HS-5 (cell line): ENCODE measurements around the gene GSTM2.
"Not testable (repeated sequence)": the region's sequence is repeated elsewhere in the genome, so short reads cannot be mapped to it uniquely, and the experiment has no call there.

ENCODE experiments used
- DNase-seq: peaks from one replicate; pipeline ENCODE4 v3.0.0-alpha.2; 2012; ENCODE audit warnings: low read depth

Gene GSTM2

GRCh38 chr1:109644670-109645069 lies 23.2 kb upstream of the GSTM2 start:
- DNase-seq, result no peak

DNA sequence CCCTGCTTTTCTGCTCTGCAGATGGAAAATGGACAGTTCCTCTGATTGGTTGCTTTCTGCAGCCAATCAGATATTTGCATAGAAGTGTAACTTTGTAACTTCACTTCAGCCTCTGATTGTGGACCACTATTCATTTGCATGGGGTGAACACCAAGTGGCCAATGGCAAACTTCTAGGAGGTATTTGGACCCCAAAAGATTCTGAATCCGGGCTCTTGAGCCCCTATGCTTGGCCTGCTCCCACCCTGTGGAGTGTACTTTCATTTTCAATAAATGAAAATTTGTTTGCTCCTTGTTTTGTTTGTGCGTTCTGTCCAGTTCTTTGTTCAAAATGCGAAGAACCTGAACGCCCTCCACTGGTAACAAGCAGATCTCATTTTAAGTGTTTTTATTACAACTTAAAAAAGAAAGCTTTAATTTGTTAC lies 18.4 kb upstream of the GSTM2 start:
- no peak for DNase-seq

DNA sequence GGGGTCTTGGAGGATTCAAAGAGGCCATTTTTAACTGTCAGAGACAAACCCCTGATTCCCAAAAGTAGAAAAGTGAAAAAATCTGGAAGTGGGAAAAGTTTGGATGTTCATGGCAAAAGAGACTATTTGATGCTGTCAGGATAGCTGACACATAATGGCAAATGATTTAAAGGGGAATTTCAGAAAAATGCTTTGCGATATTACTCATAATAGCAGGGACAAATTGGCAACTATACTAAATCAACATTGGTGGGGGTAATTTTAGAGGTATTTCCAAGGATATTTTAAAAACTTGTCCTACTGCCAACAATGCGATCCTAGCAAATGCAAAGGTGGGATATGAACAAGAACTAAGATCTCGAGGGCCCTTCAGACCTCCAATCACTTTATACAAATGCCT lies 17.2 kb upstream of the GSTM2 start:
- no peak for DNase-seq

DNA sequence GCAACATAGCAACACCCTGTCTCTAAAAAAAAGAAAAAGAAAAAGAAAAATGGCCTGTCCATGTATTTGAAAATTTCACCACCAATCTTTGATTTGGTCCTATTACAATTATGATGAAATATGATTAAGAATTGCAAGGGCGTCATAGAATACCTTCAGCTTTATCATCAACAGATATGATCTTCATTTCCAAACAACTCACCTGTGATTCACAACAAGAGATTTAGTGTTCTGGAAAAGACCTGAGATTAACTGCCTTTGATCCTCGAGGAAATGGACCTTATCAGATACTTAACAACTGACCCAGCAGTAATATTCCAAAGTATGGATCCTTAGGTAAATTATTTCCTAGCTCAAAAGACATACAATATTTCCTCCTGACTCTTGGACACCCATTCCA lies 15.5 kb upstream of the GSTM2 start:
- no peak for DNase-seq

GRCh38 chr1:109653306-109653705 lies 14.6 kb upstream of the GSTM2 start:
- DNase-seq, result no peak

- no peak for DNase-seq
These were observed 13.3 kb upstream of the GSTM2 start for GRCh38 chr1:109654519-109654918.

- no peak for DNase-seq
These were observed 12.0 kb upstream of the GSTM2 start, which contains the start of gene GSTM4 for GRCh38 chr1:109655615-109656519. Gene GSTM4, plus strand, starts transcription at chr1:109656099. Its CDS starts 291 bp downstream, at chr1:109656390.

DNA sequence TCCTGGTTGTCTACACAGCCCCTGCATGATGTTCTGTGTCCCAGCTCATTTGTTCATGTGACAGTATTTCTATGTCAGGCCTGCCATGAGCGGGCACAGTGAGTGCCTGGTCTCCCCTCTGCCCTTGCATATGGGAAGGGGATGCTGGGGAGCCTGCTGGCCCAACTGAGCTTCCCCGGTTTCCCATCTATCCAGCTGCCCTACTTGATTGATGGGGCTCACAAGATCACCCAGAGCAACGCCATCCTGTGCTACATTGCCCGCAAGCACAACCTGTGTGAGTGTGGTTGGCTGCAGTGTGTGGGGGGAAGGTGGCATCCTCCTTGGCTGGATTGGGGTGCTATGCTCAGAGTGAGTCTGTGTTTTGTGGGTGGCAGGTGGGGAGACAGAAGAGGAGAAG lies 10.5 kb upstream of the GSTM2 start:
- DNase-seq, result no peak

DNA sequence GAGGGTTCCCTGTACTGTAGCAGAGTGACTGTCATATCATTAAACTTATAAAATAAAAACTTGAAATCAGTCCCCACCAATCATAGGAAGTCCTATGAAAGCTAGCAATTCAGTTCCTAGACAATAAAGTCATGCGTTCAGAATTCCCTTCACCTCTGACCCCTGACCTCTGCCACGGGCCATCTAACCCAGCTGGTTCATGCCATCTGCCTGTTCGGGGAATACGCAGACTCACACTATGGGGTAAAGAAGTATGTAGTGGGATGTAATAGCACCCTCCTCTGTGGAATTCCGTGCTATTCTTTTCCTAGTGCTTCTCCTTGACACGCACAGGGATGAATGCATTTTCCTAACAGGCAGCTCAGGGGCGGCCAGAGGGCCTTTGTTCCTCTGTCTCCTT lies 9.9 kb upstream of the GSTM2 start:
- no peak for DNase-seq

GRCh38 chr1:109658533-109659042 lies 9.3 kb upstream of the GSTM2 start:
- no peak for DNase-seq

GRCh38 chr1:109659145-109659544 lies 8.7 kb upstream of the GSTM2 start:
- no peak for DNase-seq

DNA sequence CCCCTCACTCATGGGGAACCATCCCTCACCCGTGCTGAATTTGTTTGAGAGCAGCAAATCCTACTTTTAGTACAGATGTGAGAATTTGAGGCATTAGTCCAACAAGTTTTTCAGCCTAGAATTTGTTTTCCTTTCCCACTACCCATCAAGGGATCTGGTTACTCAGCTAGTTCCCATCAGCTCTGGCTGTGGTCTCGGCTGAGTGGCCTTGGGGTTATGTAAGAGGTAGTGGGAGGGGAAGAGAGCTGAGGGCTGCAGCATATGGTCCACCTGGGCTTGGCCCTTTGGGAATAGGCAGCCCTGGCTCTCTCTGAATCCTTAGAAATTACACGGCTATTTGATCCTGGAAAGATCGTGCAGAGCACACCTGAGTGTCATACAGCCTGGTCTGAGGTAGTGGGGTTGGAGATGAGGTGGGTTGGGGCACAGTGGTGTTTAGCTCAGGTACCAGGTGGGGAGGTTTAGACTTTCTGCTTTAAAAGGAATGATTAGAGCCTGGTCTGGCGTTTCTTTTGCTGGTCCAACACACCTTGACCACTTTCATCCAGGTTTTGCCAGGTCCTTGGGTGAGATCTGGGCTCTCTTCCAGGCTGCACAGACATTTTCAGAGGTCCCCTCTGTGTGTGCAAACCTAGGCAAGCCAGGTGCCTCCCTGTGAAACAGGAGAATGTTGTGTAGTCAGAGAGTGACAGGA lies 7.7 kb upstream of the GSTM2 start:
- no peak for DNase-seq

GRCh38 chr1:109660691-109661026 lies 7.2 kb upstream of the GSTM2 start:
- DNase-seq, result not testable (repeated sequence)

DNA sequence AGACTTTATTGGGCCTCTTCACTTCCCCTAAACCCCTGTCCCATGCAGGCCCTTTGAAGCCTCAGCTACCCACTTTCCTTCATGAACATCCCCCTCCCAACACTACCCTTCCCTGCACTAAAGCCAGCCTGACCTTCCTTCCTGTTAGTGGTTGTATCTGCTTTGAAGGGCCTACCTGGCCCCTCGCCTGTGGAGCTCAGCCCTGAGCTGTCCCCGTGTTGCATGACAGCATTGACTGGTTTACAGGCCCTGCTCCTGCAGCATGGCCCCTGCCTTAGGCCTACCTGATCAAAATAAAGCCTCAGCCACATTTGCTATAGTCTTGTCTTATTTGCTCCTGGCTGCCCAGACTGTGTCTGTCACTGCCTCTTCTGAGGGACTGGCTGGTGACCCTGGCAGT lies 6.5 kb upstream of the GSTM2 start:
- no peak for DNase-seq

DNA sequence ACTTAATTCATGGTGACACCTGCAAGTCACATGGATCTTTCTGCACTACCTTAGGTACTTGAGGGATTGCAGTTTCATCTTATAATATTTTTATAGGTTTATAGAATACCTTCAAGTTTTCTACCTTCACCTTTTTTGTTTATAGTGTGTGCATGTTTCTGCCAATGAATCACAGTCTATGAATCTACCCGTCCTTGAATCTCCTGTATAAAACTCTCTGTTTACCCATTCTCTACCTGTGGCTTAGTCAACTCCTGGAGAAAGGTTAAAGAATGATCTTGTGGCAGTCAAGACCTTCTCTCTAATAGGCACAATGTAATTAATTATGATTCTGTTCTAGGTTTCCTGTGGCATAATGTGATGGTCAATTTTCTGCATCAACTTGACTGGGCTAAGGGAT lies 3.2 kb upstream of the GSTM2 start:
- DNase-seq, result no peak

DNA sequence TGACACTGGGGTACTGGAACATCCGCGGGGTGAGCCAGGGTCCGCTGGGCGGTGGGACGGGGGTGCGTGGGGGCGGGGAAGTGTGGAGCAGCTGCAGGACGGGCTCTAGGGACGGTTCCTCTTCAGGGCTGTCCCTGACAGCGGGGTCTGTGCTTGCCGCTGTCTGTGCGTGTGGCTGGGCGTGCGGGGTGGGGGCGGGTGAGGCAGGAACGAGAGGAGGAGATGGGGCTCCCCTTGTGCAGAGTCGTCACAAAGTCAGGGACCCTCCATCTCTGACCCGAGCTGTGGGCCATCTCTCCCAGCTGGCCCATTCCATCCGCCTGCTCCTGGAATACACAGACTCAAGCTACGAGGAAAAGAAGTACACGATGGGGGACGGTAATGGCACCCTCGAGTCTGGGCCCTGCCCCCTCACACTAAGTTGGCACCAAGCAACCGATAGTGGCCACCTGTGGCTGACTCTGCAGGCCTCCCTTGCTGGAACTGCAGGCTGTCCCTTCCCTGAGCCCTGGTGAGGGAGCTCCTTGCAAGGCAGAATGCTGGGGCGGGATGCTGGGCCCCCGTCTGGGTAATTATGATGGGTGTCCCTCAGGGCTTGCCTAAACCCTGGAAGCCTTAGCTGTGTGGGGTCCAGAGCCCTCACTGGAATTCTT lies 392 bp downstream of the GSTM2 start:
- DNase-seq, result no peak

- no peak for DNase-seq
These were observed 1.5 kb downstream of the GSTM2 start for GRCh38 chr1:109669246-109669948.

- not testable (repeated sequence) for DNase-seq
These were observed 2.1 kb downstream of the GSTM2 start for GRCh38 chr1:109669949-109670302.

DNA sequence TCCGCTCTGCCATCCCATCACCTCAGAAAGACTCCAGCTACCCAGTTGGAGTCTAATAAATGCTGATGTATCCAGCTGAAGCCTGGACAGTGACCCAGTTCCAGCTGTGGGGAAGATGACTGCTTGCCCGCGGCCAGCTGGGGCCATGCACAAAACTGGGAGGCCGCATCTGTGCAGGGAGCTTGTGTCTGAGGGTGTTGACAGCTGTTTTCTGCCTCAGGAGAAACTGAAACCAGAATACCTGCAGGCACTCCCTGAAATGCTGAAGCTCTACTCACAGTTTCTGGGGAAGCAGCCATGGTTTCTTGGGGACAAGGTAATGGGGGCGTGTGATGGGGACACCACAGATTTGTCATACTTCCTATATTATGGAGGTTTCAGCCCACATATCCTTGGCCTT lies 3.2 kb downstream of the GSTM2 start:
- no peak for DNase-seq

GRCh38 chr1:109673861-109674260 lies 6.0 kb downstream of the GSTM2 start:
- not testable (repeated sequence) for DNase-seq

DNA sequence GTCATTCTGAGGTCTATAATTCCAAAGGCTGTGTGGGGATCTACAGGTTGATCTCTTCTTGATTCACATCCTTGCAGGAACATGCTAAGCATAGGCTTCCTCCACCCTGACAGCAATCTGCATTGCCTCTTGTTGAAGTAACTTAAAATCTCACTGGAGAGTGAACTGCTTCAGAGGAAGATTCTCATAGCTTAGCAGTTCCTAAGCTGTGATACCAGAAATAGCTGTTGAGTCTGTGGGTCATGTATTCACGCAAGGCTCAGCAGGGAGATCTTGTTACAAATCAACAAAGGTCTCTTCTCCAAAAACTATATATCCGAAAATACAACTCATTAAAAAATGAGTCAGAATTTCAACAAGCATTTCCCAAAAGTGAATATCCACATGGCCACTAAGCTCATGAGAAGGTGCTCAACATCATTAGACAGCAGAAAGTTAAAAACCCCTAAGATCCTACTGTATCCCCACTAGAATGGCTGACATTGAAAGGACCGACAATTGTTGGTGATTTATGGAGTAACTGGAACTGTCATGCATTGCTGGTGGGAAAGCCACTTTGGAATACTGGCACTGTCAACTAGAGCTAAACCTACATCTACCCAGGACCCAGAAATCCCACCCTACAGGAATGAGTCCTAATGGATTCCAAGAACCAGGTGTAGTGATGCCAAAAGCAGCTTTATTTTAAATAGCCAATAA lies 9.0 kb downstream of the GSTM2 start:
- not testable (repeated sequence) for DNase-seq

DNA sequence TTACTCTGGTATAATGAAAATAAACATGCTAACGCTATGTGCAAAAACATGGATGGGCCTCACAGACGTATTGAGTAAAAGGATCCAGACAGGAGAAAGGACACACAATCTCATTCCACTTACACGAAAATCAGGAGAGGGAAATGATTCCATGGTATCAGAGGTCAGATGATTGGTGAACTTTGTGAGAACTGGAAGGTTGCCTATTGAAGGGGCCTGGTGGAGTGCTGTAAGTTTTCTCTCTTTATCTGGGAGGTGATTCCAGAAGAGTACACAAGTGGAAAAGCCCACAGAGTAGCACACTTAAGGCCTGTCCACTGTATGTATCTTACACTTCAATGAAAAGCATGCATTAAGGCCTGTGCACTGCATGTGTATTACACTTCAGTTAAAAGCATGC lies 9.6 kb downstream of the GSTM2 start:
- DNase-seq, result no peak
